ENCODE results near the gene DOCK10. TPM values are rescaled to one million over a fixed set of nuclear protein-coding genes. Genes with fewer than 3 reads are reported as not detected.

Gene DOCK10
- total and polyA plus RNA-seq, 10 of the 15 experiments (the other 5 are each of a cell fraction or from before 2014, with no cell fraction given) = 16.9 to 120 (median 85.5) TPM

GRCh38 chr2:224990710-224991109, 51.6 kb downstream of the DOCK10 start:
- no peak overlapping the region for H3K4me2 ChIP-seq (ENCODE audit: control insufficient read depth, insufficient read depth)
- SMC1A ChIA-PET (ENCODE audit: uncharacterized antibody, unreplicated experiment) = interaction anchor here (0.7 to 2.0 kb wide), 3 partner anchors 8 to 68 kb away, joined by 3 to 7 read pairs (median 6); no protein-coding TSS in a partner anchor
- in situ Hi-C loops (cut with MboI) = no loop called here
- POLR2A ChIA-PET = interaction anchor here (0.7 kb wide), 1 partner anchor 453 kb away, joined by 3 read pairs; no protein-coding TSS in a partner anchor
- peaks cover 5% of the 10 kb centered on the region for H3K79me2 ChIP-seq (ENCODE audit: control insufficient read depth, insufficient read depth, low read length)
- intact Hi-C loops (cut with micrococcal nuclease; ENCODE audit: unreplicated experiment) = no loop called here
- no peaks in the 10 kb centered on the region; the same call in 2 of the 3 replicates for H3K9me3 ChIP-seq (replicated peaks; ENCODE audit: control insufficient read depth, insufficient read depth, low read length)
- DNase-seq (ENCODE audit: low read depth, low spot score) = no peak
- CTCF ChIA-PET = interaction anchor here (1.8 kb wide), 1 partner anchor 11 kb away, joined by 12 read pairs; no protein-coding TSS in a partner anchor
- no peak for TF ChIP-seq MTA3 (IDR thresholded peaks at IDR 0.05; ENCODE audit: borderline replicate concordance, low read length)
- no peak for TF ChIP-seq RELB (IDR thresholded peaks at IDR 0.05; ENCODE audit: low read depth)
- no peak for TF ChIP-seq E2F4 (IDR thresholded peaks at IDR 0.05; ENCODE audit: low read depth, low read length)
- TF ChIP-seq USF2 (IDR thresholded peaks at IDR 0.05; ENCODE audit: borderline replicate concordance, low read depth, low read length) = no peak
- no peak for TF ChIP-seq ZZZ3 (IDR thresholded peaks at IDR 0.05; ENCODE audit: control insufficient read depth, insufficient read length, low read depth)
- no peak for TF ChIP-seq BCLAF1 (IDR thresholded peaks at IDR 0.05)
- no peak for TF ChIP-seq EGR1 (IDR thresholded peaks at IDR 0.05; ENCODE audit: borderline replicate concordance in 1 of 2, low read depth in 2 of 2, low read length in 2 of 2)
- no peak for TF ChIP-seq ZNF217 (IDR thresholded peaks at IDR 0.05)
- TF ChIP-seq YBX1 (IDR thresholded peaks at IDR 0.05) = no peak
- no peak for TF ChIP-seq PML (IDR thresholded peaks at IDR 0.05; ENCODE audit: low read length)
- no peaks in the 10 kb centered on the region for H4K20me1 ChIP-seq (ENCODE audit: control insufficient read depth, insufficient read depth)
- RAD21 ChIA-PET (ENCODE audit: unreplicated experiment) = no interaction called here
- no peaks in the 10 kb centered on the region for H3K27me3 ChIP-seq (replicated peaks in 1 of 2; ENCODE audit: control insufficient read depth in 2 of 2, insufficient read depth in 2 of 2, low read length in 1 of 2)
- BruUV-seq (replicated peaks) = no TSS peak
- no peak overlapping the region for H3K4me3 ChIP-seq
- no peak overlapping the region for H2AFZ ChIP-seq (ENCODE audit: control insufficient read depth, low read depth, low read length)
- H3K27ac ChIP-seq (ENCODE audit: control insufficient read depth, insufficient read depth) = no peak overlapping the region
- no peaks in the 10 kb centered on the region for H3K4me1 ChIP-seq (ENCODE audit: control insufficient read depth, insufficient read depth, low read length)
- no peak for ATAC-seq
- no peak for FAIRE-seq
- no peak overlapping the region for H3K9ac ChIP-seq (ENCODE audit: control insufficient read depth, insufficient read depth, low read length)
- WGBS (ENCODE audit: insufficient coverage, insufficient replicate concordance, low lambda C conversion rate, missing lambda C conversion rate) = 92% methylated on average over 3 of the region's 3 CpGs
- peaks cover 0 to 8% of the 10 kb centered on the region in 2 experiments; a peak in 3 of 4 replicates for H3K36me3 ChIP-seq (ENCODE audit: control insufficient read depth in 2 of 2, insufficient read depth in 2 of 2, low read length in 1 of 2)
